NCI-H1092 (cell line): ENCODE measurements around the gene OCIAD2.
"Not testable (repeated sequence)": the region's sequence is repeated elsewhere in the genome, so short reads cannot be mapped to it uniquely, and the experiment has no call there.

ENCODE experiments used
- DNase-seq: peaks from one replicate; lab custom pipeline; 2025; lab: John Stamatoyannopoulos, UW

Gene OCIAD2

GRCh38 chr4:48907706-48908477 is 1.3 kb upstream of the OCIAD2 start:
- no peak for DNase-seq

GRCh38 chr4:48905363-48906015 is 1.1 kb downstream of the OCIAD2 start:
- no peak for DNase-seq

- DNase-seq, result no peak
Measured at GRCh38 chr4:48904541-48905142, 1.9 kb downstream of the OCIAD2 start.

- no peak for DNase-seq
Measured at GRCh38 chr4:48904101-48904500, 2.5 kb downstream of the OCIAD2 start.

GRCh38 chr4:48902266-48902665 is 4.3 kb downstream of the OCIAD2 start:
- no peak for DNase-seq

GRCh38 chr4:48901196-48901595 is 5.4 kb downstream of the OCIAD2 start:
- no peak for DNase-seq

- DNase-seq, result no peak
Measured at GRCh38 chr4:48899950-48900349, 6.6 kb downstream of the OCIAD2 start.

- DNase-seq, result no peak
Measured at GRCh38 chr4:48899432-48899749, 7.2 kb downstream of the OCIAD2 start.

- DNase-seq, result no peak
Measured at GRCh38 chr4:48898733-48899431, 7.7 kb downstream of the OCIAD2 start.

GRCh38 chr4:48896845-48897244 is 9.7 kb downstream of the OCIAD2 start:
- no peak for DNase-seq

GRCh38 chr4:48891028-48891619 is 15.4 kb downstream of the OCIAD2 start:
- DNase-seq, result no peak

GRCh38 chr4:48889750-48890149 is 16.8 kb downstream of the OCIAD2 start:
- DNase-seq, result not testable (repeated sequence)

GRCh38 chr4:48881646-48882045 is 24.9 kb downstream of the OCIAD2 start:
- not testable (repeated sequence) for DNase-seq

- DNase-seq, result no peak
Measured at GRCh38 chr4:48879561-48880442, 26.8 kb downstream of the OCIAD2 start.

- no peak for DNase-seq
Measured at GRCh38 chr4:48877827-48878535, 28.6 kb downstream of the OCIAD2 start.

- DNase-seq, result not testable (repeated sequence)
Measured at GRCh38 chr4:48864696-48865095, 41.9 kb downstream of the OCIAD2 start.

GRCh38 chr4:48863728-48864127 is 42.8 kb downstream of the OCIAD2 start:
- no peak for DNase-seq

GRCh38 chr4:48862661-48863060 is 43.9 kb downstream of the OCIAD2 start:
- DNase-seq, result no peak

GRCh38 chr4:48862038-48862437 is 44.5 kb downstream of the OCIAD2 start:
- DNase-seq, result no peak

- DNase-seq, result no peak
Measured at GRCh38 chr4:48858130-48858529, 48.4 kb downstream of the OCIAD2 start.

GRCh38 chr4:48854982-48855381 is 51.6 kb downstream of the OCIAD2 start:
- DNase-seq, result no peak
